ENCODE measurements around the gene FOXP3. TPM values are rescaled to one million over a fixed set of nuclear protein-coding genes. Genes with fewer than 3 reads are reported as not detected.

The FOXP3 gene
- total and polyA plus RNA-seq, 3 donors from 2014 or later = 1.1 to 2.5 (median 2.2) TPM

- Histone ChIP-seq H3K36me3 (ENCODE audit: low read depth, missing control alignments) (no peaks in the 10 kb centered on the region), H3K27ac (no peak overlapping the region), H3K9me3 (no peaks in the 10 kb centered on the region), H3K27me3 (no peaks in the 10 kb centered on the region), H3K4me1 (no peaks in the 10 kb centered on the region), H3K4me3 (no peak overlapping the region)
- TF ChIP-seq CTCF (IDR thresholded peaks at IDR 0.05) (no peak), POLR2A (IDR thresholded peaks at IDR 0.05) (no peak)
- no peak for DNase-seq
- intact Hi-C loops (cut with DNase I; ENCODE audit: low total_unique reads) = no loop called here
- WGBS, 2 donors = 85 to 93% methylated on average over 2 of the region's 2 CpGs
Measured at GRCh38 chrX:49232525-49232924, 32.0 kb downstream of the FOXP3 start.

- H3K27ac ChIP-seq = no peak overlapping the region
- H3K4me1 ChIP-seq = no peaks in the 10 kb centered on the region
- 91% methylated on average over 9 of the region's 10 CpGs; no CpG with 5 or more reads in 1 of the 2 donors for WGBS, 2 donors
- intact Hi-C loops (cut with DNase I; ENCODE audit: low total_unique reads) = no loop called here
- H3K9me3 ChIP-seq = no peaks in the 10 kb centered on the region
- H3K27me3 ChIP-seq = no peaks in the 10 kb centered on the region
- H3K4me3 ChIP-seq = no peak overlapping the region
- DNase-seq = no peak
- no peak for TF ChIP-seq POLR2A (IDR thresholded peaks at IDR 0.05)
- TF ChIP-seq CTCF (IDR thresholded peaks at IDR 0.05) = no peak
- H3K36me3 ChIP-seq (ENCODE audit: low read depth, missing control alignments) = no peaks in the 10 kb centered on the region
Measured at GRCh38 chrX:49231333-49232000, 33.0 kb downstream of the FOXP3 start.

GRCh38 chrX:49230500-49231232 lies 33.8 kb downstream of the FOXP3 start:
- H3K27ac ChIP-seq = no peak overlapping the region
- TF ChIP-seq CTCF (IDR thresholded peaks at IDR 0.05) (no peak), POLR2A (IDR thresholded peaks at IDR 0.05) (no peak)
- DNase-seq = peak; percentile 43
- H3K36me3 ChIP-seq (ENCODE audit: low read depth, missing control alignments) = no peaks in the 10 kb centered on the region
- 6% methylated on average over 40 of the region's 44 CpGs; no CpG with 5 or more reads in 1 of the 2 donors for WGBS, 2 donors
- H3K27me3 ChIP-seq = no peaks in the 10 kb centered on the region
- intact Hi-C loops (cut with DNase I; ENCODE audit: low total_unique reads) = no loop called here
- no peaks in the 10 kb centered on the region for H3K9me3 ChIP-seq
- H3K4me1 ChIP-seq = no peaks in the 10 kb centered on the region
- peak overlapping the region in 1 of 2 donors; percentile 34 for H3K4me3 ChIP-seq

- H3K4me3 ChIP-seq = no peak overlapping the region
- no peak for TF ChIP-seq CTCF (IDR thresholded peaks at IDR 0.05)
- TF ChIP-seq POLR2A (IDR thresholded peaks at IDR 0.05) = no peak
- 38 to 56% methylated on average over 10 to 17 of the region's 17 CpGs for WGBS, 2 donors
- intact Hi-C loops (cut with DNase I; ENCODE audit: low total_unique reads) = no loop called here
- no peak for DNase-seq
- H3K9me3 ChIP-seq = no peaks in the 10 kb centered on the region
- no peaks in the 10 kb centered on the region for H3K4me1 ChIP-seq
- H3K36me3 ChIP-seq (ENCODE audit: low read depth, missing control alignments) = no peaks in the 10 kb centered on the region
- no peaks in the 10 kb centered on the region for H3K27me3 ChIP-seq
- no peak overlapping the region for H3K27ac ChIP-seq
Measured at GRCh38 chrX:49228185-49228584, 36.3 kb downstream of the FOXP3 start.
